ENCODE results near the gene ATRIP.
A peak's percentile ranks its signal among the peaks of the same experiment; 100 is the strongest.

The ATRIP gene

GRCh38 chr3:48465531-48466378 is 19.2 kb downstream of the ATRIP start:
- intact Hi-C loops (cut with DNase I; ENCODE audit: low total_unique reads) = loop anchor here (2.0 to 10.0 kb wide), 4 partner anchors 42 to 219 kb away; partner anchors contain the start of genes NCKIPSD and SLC26A6
- peaks cover 19 to 56% (median 47%) of the 10 kb centered on the region in 3 donors for H3K36me3 ChIP-seq
- H3K4me1 ChIP-seq = peaks cover 0 to 54% (median 52%) of the 10 kb centered on the region in 4 donors
- H3K27ac ChIP-seq = peak overlapping the region; percentile 93 to 95
- no peaks in the 10 kb centered on the region for H3K27me3 ChIP-seq
- no peaks in the 10 kb centered on the region for H3K9me3 ChIP-seq
- H3K4me3 ChIP-seq = peak overlapping the region; percentile 54 to 64
- peak; percentile 76 to 92 for TF ChIP-seq CTCF (IDR thresholded peaks at IDR 0.05)
- peak; percentile 100 for DNase-seq

- Histone ChIP-seq H3K9me3 (no peaks in the 10 kb centered on the region), H3K36me3 (peaks cover 13 to 48% (median 39%) of the 10 kb centered on the region in 3 donors), H3K4me3 (peak overlapping the region; percentile 54 to 64), H3K27ac (peak overlapping the region; percentile 93 to 95), H3K27me3 (no peaks in the 10 kb centered on the region), H3K4me1 (peaks cover 0 to 62% (median 58%) of the 10 kb centered on the region in 4 donors)
- intact Hi-C loops (cut with DNase I; ENCODE audit: low total_unique reads) = loop anchor here (5.0 to 10.0 kb wide), 3 partner anchors 41 to 218 kb away; partner anchors contain the start of genes NCKIPSD and SLC26A6
- no peak for DNase-seq
- TF ChIP-seq CTCF (IDR thresholded peaks at IDR 0.05) = no peak
Measured at GRCh38 chr3:48466386-48467109, 20.0 kb downstream of the ATRIP start.

- no peaks in the 10 kb centered on the region for H3K9me3 ChIP-seq
- H3K36me3 ChIP-seq = peaks cover 13 to 43% (median 37%) of the 10 kb centered on the region in 3 donors
- H3K27me3 ChIP-seq = no peaks in the 10 kb centered on the region
- intact Hi-C loops (cut with DNase I; ENCODE audit: low total_unique reads) = loop anchor here (5.0 to 10.0 kb wide), 3 partner anchors 40 to 218 kb away; partner anchors contain the start of genes NCKIPSD and SLC26A6
- peaks cover 0 to 67% (median 64%) of the 10 kb centered on the region in 4 donors for H3K4me1 ChIP-seq
- DNase-seq = no peak
- peak overlapping the region; percentile 93 to 95 for H3K27ac ChIP-seq
- peak overlapping the region; percentile 54 to 64 for H3K4me3 ChIP-seq
- TF ChIP-seq CTCF (IDR thresholded peaks at IDR 0.05) = no peak
Measured at GRCh38 chr3:48467110-48467454, 20.5 kb downstream of the ATRIP start.

GRCh38 chr3:48467473-48468267 is 21.1 kb downstream of the ATRIP start:
- Histone ChIP-seq H3K27me3 (no peaks in the 10 kb centered on the region), H3K9me3 (no peaks in the 10 kb centered on the region), H3K4me3 (peak overlapping the region in 1 of 2 donors; percentile 64), H3K27ac (peak overlapping the region; percentile 93 to 95), H3K4me1 (peaks cover 0 to 69% (median 66%) of the 10 kb centered on the region in 4 donors), H3K36me3 (peaks cover 13 to 43% (median 37%) of the 10 kb centered on the region in 3 donors)
- intact Hi-C loops (cut with DNase I; ENCODE audit: low total_unique reads) = loop anchor here (5.0 to 10.0 kb wide), 3 partner anchors 40 to 217 kb away; partner anchors contain the start of genes NCKIPSD and SLC26A6
- TF ChIP-seq CTCF (IDR thresholded peaks at IDR 0.05) = no peak
- DNase-seq = no peak

GRCh38 chr3:48468329-48468731 is 21.8 kb downstream of the ATRIP start:
- Histone ChIP-seq H3K4me1 (peaks cover 0 to 72% (median 68%) of the 10 kb centered on the region in 4 donors), H3K27me3 (no peaks in the 10 kb centered on the region), H3K27ac (peak overlapping the region; percentile 93 to 95), H3K9me3 (no peaks in the 10 kb centered on the region), H3K36me3 (peaks cover 13 to 41% (median 37%) of the 10 kb centered on the region in 3 donors), H3K4me3 (no peak overlapping the region)
- no peak for TF ChIP-seq CTCF (IDR thresholded peaks at IDR 0.05)
- intact Hi-C loops (cut with DNase I; ENCODE audit: low total_unique reads) = loop anchor here (5.0 to 10.0 kb wide), 3 partner anchors 39 to 216 kb away; partner anchors contain the start of genes NCKIPSD and SLC26A6
- DNase-seq = no peak

Data from tibial artery (tissue), 4 donors.